Endothelial cell (in vitro differentiated cells): ENCODE measurements around the gene SNTB2. TPM values are rescaled to one million over a fixed set of nuclear protein-coding genes. Genes with fewer than 3 reads are reported as not detected.

Source experiments
- DNase-seq: peaks from one replicate; pipeline ENCODE4 v3.0.0; 2021; ENCODE audit warnings: low spot score
- H3K27ac Mint-ChIP-seq: one replicate; pipeline ENCODE4 v1.8.0; 2021; ENCODE audit warnings: mixed read lengths, inconsistent platforms; ENCODE audit not compliant: unreplicated experiment
- H3K27me3 Mint-ChIP-seq: one replicate; pipeline ENCODE4 v1.8.0; 2021; ENCODE audit warnings: mild to moderate bottlenecking, moderate library complexity, mixed read lengths, inconsistent platforms; ENCODE audit not compliant: unreplicated experiment
- H3K36me3 Mint-ChIP-seq: one replicate; pipeline ENCODE4 v1.8.0; 2021; ENCODE audit warnings: mild to moderate bottlenecking, low read depth, mixed read lengths, inconsistent platforms; ENCODE audit not compliant: unreplicated experiment
- H3K4me1 Mint-ChIP-seq: one replicate; pipeline ENCODE4 v1.8.0; 2021; ENCODE audit warnings: mild to moderate bottlenecking, mixed read lengths, inconsistent platforms; ENCODE audit not compliant: unreplicated experiment
- H3K4me3 Mint-ChIP-seq: one replicate; pipeline ENCODE4 v1.8.0; 2021; ENCODE audit warnings: mild to moderate bottlenecking, mixed read lengths, inconsistent platforms; ENCODE audit not compliant: unreplicated experiment
- H3K9me3 Mint-ChIP-seq: one replicate; pipeline ENCODE4 v1.8.0; 2021; ENCODE audit warnings: mixed read lengths, inconsistent platforms; ENCODE audit not compliant: unreplicated experiment
- CTCF ChIP-seq: fragments of 200-600 bp; sonication (generic); IDR thresholded peaks from one replicate; pipeline ENCODE4 v1.5.0; 2021; ENCODE audit warnings: antibody characterized with exemption; ENCODE audit not compliant: unreplicated experiment
- total RNA-seq: library from RNA; stranded (reverse); fragmentation: NEBNext Ultra II Directional; extraction: Animal tissue kit (Norgen Biotek cat#: 25700); gene quantifications from one replicate; pipeline ENCODE4 v1.2.1, GENCODE V29; 2021; ENCODE audit not compliant: unreplicated experiment

The SNTB2 gene
- total RNA-seq, 1 donor from 2014 or later = 16.8 TPM

DNA sequence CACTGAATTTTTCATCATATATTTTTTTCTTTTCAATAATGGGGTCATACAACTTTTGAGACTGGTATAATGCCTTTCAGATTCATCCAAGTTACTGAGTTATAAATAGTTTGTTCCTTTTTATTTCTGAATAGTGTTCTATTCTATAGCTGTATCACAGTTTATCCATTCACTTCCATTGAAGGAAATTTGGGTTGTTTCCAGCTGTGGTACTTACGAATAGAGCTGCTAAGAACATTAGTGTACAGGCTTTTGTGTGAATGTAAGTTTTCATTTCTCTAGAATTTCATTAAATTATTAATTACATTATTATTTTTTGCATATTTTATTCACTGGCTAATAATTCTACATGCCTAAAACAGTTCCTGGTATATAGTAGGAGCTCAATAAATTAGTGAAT, 52.9 kb downstream of the SNTB2 start:
- no peak overlapping the region for H3K4me3 Mint-ChIP-seq
- no peaks in the 10 kb centered on the region for H3K9me3 Mint-ChIP-seq

GRCh38 chr16:69240331-69240730, 53.4 kb downstream of the SNTB2 start:
- no peaks in the 10 kb centered on the region for H3K9me3 Mint-ChIP-seq
- H3K27ac Mint-ChIP-seq = no peak overlapping the region
- no peak for DNase-seq
- no peak overlapping the region for H3K4me3 Mint-ChIP-seq
- no peaks in the 10 kb centered on the region for H3K27me3 Mint-ChIP-seq
- H3K36me3 Mint-ChIP-seq = no peaks in the 10 kb centered on the region
- peaks cover 1% of the 10 kb centered on the region for H3K4me1 Mint-ChIP-seq
- TF ChIP-seq CTCF = no peak

More for the DNA sequence above, 52.9 kb downstream of the SNTB2 start:
- no peaks in the 10 kb centered on the region for H3K36me3 Mint-ChIP-seq
- no peak overlapping the region for H3K27ac Mint-ChIP-seq
- TF ChIP-seq CTCF = no peak
- H3K27me3 Mint-ChIP-seq = no peaks in the 10 kb centered on the region
- DNase-seq = no peak
- peaks cover 5% of the 10 kb centered on the region for H3K4me1 Mint-ChIP-seq

DNA sequence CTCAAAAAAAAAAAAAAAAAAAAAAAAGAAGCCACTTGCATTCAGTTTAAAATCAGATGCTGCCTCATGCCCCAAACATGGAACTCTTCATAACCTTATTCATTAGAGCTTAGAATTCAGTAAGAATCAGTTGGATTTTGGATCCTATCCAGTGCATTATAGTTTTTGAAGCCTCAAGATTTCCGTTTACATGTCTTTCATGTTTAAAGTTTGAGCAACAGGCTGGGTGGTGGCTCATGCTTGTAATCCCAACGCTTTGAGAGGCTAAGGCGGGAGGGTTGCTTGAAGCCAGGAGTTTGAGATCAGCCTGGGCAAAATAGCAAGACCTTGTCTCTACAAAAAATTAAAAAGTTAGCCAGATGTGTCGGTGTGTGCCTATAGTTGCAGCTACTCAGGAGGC, 55.0 kb downstream of the SNTB2 start:
- no peak overlapping the region for H3K27ac Mint-ChIP-seq
- H3K36me3 Mint-ChIP-seq = peaks cover 4% of the 10 kb centered on the region
- no peaks in the 10 kb centered on the region for H3K9me3 Mint-ChIP-seq
- DNase-seq = no peak
- no peak overlapping the region for H3K4me3 Mint-ChIP-seq
- H3K27me3 Mint-ChIP-seq = no peaks in the 10 kb centered on the region
- TF ChIP-seq CTCF = no peak
- no peaks in the 10 kb centered on the region for H3K4me1 Mint-ChIP-seq

GRCh38 chr16:69243479-69243878, 56.5 kb downstream of the SNTB2 start:
- no peaks in the 10 kb centered on the region for H3K27me3 Mint-ChIP-seq
- H3K4me1 Mint-ChIP-seq = no peaks in the 10 kb centered on the region
- H3K27ac Mint-ChIP-seq = no peak overlapping the region
- peaks cover 8% of the 10 kb centered on the region for H3K36me3 Mint-ChIP-seq
- no peak for TF ChIP-seq CTCF
- DNase-seq = no peak
- H3K4me3 Mint-ChIP-seq = no peak overlapping the region
- no peaks in the 10 kb centered on the region for H3K9me3 Mint-ChIP-seq

DNA sequence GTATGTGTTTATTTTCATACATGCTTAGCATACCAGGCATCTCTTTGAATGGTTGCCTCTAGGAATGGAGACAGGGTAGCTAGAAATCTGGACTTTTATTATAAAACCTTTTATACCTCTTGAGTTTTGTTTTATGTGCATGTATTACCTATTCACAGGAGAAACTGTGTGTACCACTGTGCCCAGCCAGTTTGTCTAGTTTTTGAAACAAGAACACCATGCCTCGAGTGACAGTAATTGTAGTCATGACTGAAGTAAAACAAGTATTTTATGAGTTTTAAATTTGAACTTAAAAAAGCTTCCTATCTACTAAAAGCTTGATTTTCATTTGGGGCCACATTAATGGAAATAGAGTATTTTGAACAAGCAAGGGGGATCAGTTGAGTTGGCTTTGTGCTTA, 57.4 kb downstream of the SNTB2 start:
- Mint-ChIP-seq H3K27me3 (no peaks in the 10 kb centered on the region), H3K4me1 (no peaks in the 10 kb centered on the region), H3K36me3 (peaks cover 8% of the 10 kb centered on the region), H3K27ac (no peak overlapping the region), H3K9me3 (no peaks in the 10 kb centered on the region), H3K4me3 (no peak overlapping the region)
- TF ChIP-seq CTCF = no peak
- DNase-seq = no peak
